Body of pancreas (tissue), 4 donors: Measurements from ENCODE around the gene CLEC1A.

Source experiments
- CTCF ChIP-seq, 7 experiments: fragments of 450-650 bp in 4 of 7; fragments of 200-600 bp in 3 of 7; sonication (generic) in 3 of 7; IDR thresholded peaks; one replicate each; pipeline ENCODE4 v1.5.1; 2016 to 2019; ENCODE audit warnings: antibody characterized with exemption in 7 of 7
- POLR2A ChIP-seq, 3 donors: fragments of 450-650 bp; IDR thresholded peaks; one replicate each; pipeline ENCODE4 v1.6.1; 2016; ENCODE audit warnings: antibody characterized with exemption in 3 of 3, mild to moderate bottlenecking in 2 of 3

DNA sequence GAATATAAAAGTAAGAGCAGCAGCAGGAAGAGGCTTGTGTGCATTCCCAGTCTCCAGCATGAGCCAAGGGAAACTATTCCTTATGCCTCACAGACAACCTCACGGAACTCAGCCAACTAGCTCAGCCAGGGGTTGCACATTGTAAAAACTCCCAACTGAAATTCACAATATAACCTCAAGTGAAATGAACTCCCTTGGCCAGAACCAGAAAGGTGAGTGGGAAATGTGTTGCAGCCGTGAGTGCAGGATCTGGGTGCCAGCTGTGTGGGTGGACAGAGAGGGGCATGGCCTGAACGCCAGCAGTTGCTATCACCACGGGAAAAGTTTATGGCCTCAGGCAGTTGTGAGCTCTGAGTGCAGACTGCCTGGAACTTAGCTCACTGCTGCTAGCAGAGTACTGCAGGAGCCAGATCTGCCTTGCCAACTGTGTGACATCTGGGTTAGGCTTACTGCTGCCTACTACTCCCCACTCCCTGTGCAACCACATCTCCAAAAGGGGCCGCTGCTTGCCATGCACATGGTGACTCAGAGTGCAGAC is 2.3 kb upstream of the CLEC1A start:
- TF ChIP-seq CTCF (IDR thresholded peaks at IDR 0.05) (no peak), POLR2A (IDR thresholded peaks at IDR 0.05) (no peak)
